HepG2 (cell line): Measurements from ENCODE around the gene ATP13A2. TPM values are rescaled to one million over a fixed set of nuclear protein-coding genes. Genes with fewer than 3 reads are reported as not detected.

Experiments used
- ATAC-seq: fragments of 200-7000 bp; cut with Tn5 transposase; 3 replicates; pipeline ENCODE4 v1.9.1; 2020; ENCODE audit warnings: mild to moderate bottlenecking, moderate library complexity
- BruUV-seq: library from RNA; stranded (reverse); fragments of 400-500 nt; replicated peaks from 2 replicates; lab custom pipeline; 2021; lab: Mats Ljungman, UMichigan
- CTCF ChIA-PET: fragments of 300-600 bp; formaldehyde crosslinking; extraction: SDS; loops from one replicate; lab custom pipeline; 2021; ENCODE audit warnings: low total read pairs, inconsistent platforms, low intra/inter-chr PET ratio; lab: Yijun Ruan, JAX
- POLR2A ChIA-PET: fragments of 350-600 bp; sonication (Branson Sonifier 250); formaldehyde crosslinking; loops from one replicate; lab custom pipeline; 2020; ENCODE audit warnings: antibody characterized with exemption, inconsistent platforms; lab: Yijun Ruan, JAX
- DNase-seq: peaks from one replicate; pipeline ENCODE4 v3.0.0-alpha.2; 2015; ENCODE audit warnings: low spot score
- FAIRE-seq: peaks from 3 replicates; lab custom pipeline; 2011; peaks lifted over from hg19 to GRCh38; lab: Jason Lieb, UNC
- H2AFZ ChIP-seq: one replicate; pipeline ENCODE4 v1.6.1; 2011; ENCODE audit warnings: low read length, inconsistent platforms
- H3K27ac ChIP-seq: fragments of 300-600 bp; 3 replicates; pipeline ENCODE4 v1.8.0; 2011; ENCODE audit warnings: mixed run types, mild to moderate bottlenecking, mixed read lengths, low read length, inconsistent platforms; ENCODE audit not compliant: insufficient read depth; ENCODE audit errors: extremely low read length
- H3K27me3 ChIP-seq, 2 experiments: fragments of 200-600 bp in 1 of 2; 2 replicates in 1 of 2; 3 replicates in 1 of 2; pipeline versions ENCODE4 v1.6.0 to v1.8.0; 2011; ENCODE audit warnings: low read length in 2 of 2, mild to moderate bottlenecking in 2 of 2, moderate library complexity in 2 of 2, inconsistent platforms in 1 of 2; ENCODE audit not compliant: insufficient read depth in 2 of 2, control insufficient read depth in 1 of 2
- H3K36me3 ChIP-seq, 2 experiments: fragments of 200-600 bp in 1 of 2; replicated peaks in 1 of 2; 2 replicates in 1 of 2; 3 replicates in 1 of 2; pipeline versions ENCODE4 v1.5.1 to v1.8.0; 2011; ENCODE audit warnings: low read length in 2 of 2, inconsistent platforms in 1 of 2; ENCODE audit not compliant: insufficient read depth in 2 of 2, control insufficient read depth in 1 of 2
- H3K4me1 ChIP-seq: 2 replicates; pipeline ENCODE4 v1.5.1; 2012; ENCODE audit warnings: low read length, inconsistent platforms; ENCODE audit not compliant: insufficient read depth
- H3K4me2 ChIP-seq: 2 replicates; pipeline ENCODE4 v1.6.0; 2011; ENCODE audit warnings: low read depth, low read length, inconsistent platforms
- H3K4me3 ChIP-seq, 3 experiments: fragments of 200-600 bp in 1 of 3; sonication (generic), shearing (Covaris generic) in 1 of 3; replicated peaks in 1 of 3; 2 replicates each; pipeline ENCODE4 v1.5.1; 2011 to 2016; ENCODE audit warnings: low read length in 3 of 3, inconsistent platforms in 2 of 3, low read depth in 2 of 3, mild to moderate bottlenecking in 2 of 3, control low read depth in 1 of 3, mixed read lengths in 1 of 3; ENCODE audit not compliant: insufficient read depth in 1 of 3
- H3K79me2 ChIP-seq: one replicate; pipeline ENCODE4 v1.6.1; 2011; ENCODE audit warnings: low read length, inconsistent platforms; ENCODE audit not compliant: insufficient read depth
- H3K9ac ChIP-seq: 2 replicates; pipeline ENCODE4 v1.6.0; 2011; ENCODE audit warnings: mild to moderate bottlenecking, low read depth, low read length, inconsistent platforms; ENCODE audit not compliant: insufficient read depth
- H3K9me3 ChIP-seq: 2 replicates; pipeline ENCODE4 v1.5.1; 2012; ENCODE audit warnings: mild to moderate bottlenecking, low read length
- H4K20me1 ChIP-seq: 2 replicates; pipeline ENCODE4 v1.6.0; 2011; ENCODE audit warnings: inconsistent platforms, mild to moderate bottlenecking, low read length, moderate library complexity; ENCODE audit not compliant: insufficient read depth
- ARID5B ChIP-seq: IDR thresholded peaks from 2 replicates; pipeline ENCODE4 v1.4.0; 2020; ENCODE audit warnings: mild to moderate bottlenecking, missing genetic modification reagents
- NFKB2 ChIP-seq: sonication (generic); formaldehyde crosslinking; IDR thresholded peaks from 2 replicates; pipeline ENCODE4 v1.4.0; 2020; ENCODE audit warnings: missing genetic modification reagents, borderline replicate concordance
- PREB ChIP-seq: sonication (generic); formaldehyde crosslinking; IDR thresholded peaks from 2 replicates; pipeline ENCODE4 v1.4.0; 2020; ENCODE audit warnings: missing genetic modification reagents
- RELA ChIP-seq: sonication (generic); formaldehyde crosslinking; IDR thresholded peaks from 2 replicates; pipeline ENCODE4 v1.4.0; 2020; ENCODE audit warnings: missing genetic modification reagents
- RFXAP ChIP-seq: sonication (generic); formaldehyde crosslinking; IDR thresholded peaks from 2 replicates; pipeline ENCODE4 v1.4.0; 2020; ENCODE audit warnings: missing genetic modification reagents, borderline replicate concordance
- SAFB2 ChIP-seq: sonication (generic); formaldehyde crosslinking; IDR thresholded peaks from 2 replicates; pipeline ENCODE4 v1.5.1; 2020; ENCODE audit warnings: missing genetic modification reagents, low read depth, mild to moderate bottlenecking, borderline replicate concordance
- TRIM22 ChIP-seq: fragments of 450-650 bp; IDR thresholded peaks from 2 replicates; pipeline ENCODE4 v1.6.1; 2017
- ZBTB46 ChIP-seq: sonication (generic); formaldehyde crosslinking; IDR thresholded peaks from 2 replicates; pipeline ENCODE4 v1.4.0; 2020; ENCODE audit warnings: mild to moderate bottlenecking, missing genetic modification reagents, borderline replicate concordance
- ZC3H4 ChIP-seq: sonication (generic); formaldehyde crosslinking; IDR thresholded peaks from 2 replicates; pipeline ENCODE4 v1.4.0; 2020; ENCODE audit warnings: missing genetic modification reagents, borderline replicate concordance
- ZFX ChIP-seq: sonication (generic); formaldehyde crosslinking; IDR thresholded peaks from 2 replicates; pipeline ENCODE4 v1.4.0; 2020; ENCODE audit warnings: mild to moderate bottlenecking, low read depth, missing genetic modification reagents, moderate library complexity
- ZNF335 ChIP-seq: sonication (generic); formaldehyde crosslinking; IDR thresholded peaks from 2 replicates; pipeline ENCODE4 v1.4.0; 2020; ENCODE audit warnings: missing genetic modification reagents
- ZNF432 ChIP-seq: sonication (generic); formaldehyde crosslinking; IDR thresholded peaks from 2 replicates; pipeline ENCODE4 v1.5.0; 2020; ENCODE audit warnings: missing genetic modification reagents, mild to moderate bottlenecking, borderline replicate concordance
- ZNF569 ChIP-seq: sonication (generic); formaldehyde crosslinking; IDR thresholded peaks from 2 replicates; pipeline ENCODE4 v1.5.0; 2020; ENCODE audit warnings: mild to moderate bottlenecking, missing genetic modification reagents, moderate library complexity, borderline replicate concordance
- ZNF598 ChIP-seq: sonication (generic); formaldehyde crosslinking; IDR thresholded peaks from 2 replicates; pipeline ENCODE4 v1.5.1; 2020; ENCODE audit warnings: mild to moderate bottlenecking, missing genetic modification reagents, borderline replicate concordance
- WGBS: methylation state at CpG from one replicate; pipeline ENCODE4 v1.1.6; 2017; ENCODE audit warnings: low lambda C conversion rate; 5-methylcytosine and 5-hydroxymethylcytosine counted together
- in situ Hi-C: cut with HindIII; loops from 2 replicates; pipeline ENCODE4 v1.10.0; 2017; ENCODE audit warnings: low pct_unique_long_range_greater_than_20kb; ENCODE audit not compliant: extremely low pct_ligation_motif_present
- intact Hi-C: fragments of 100-400 bp; cut with micrococcal nuclease; formaldehyde crosslinking; loops from one replicate; pipeline ENCODE4 v1.10.0; 2022; ENCODE audit not compliant: unreplicated experiment
- polyA plus RNA-seq, 8 experiments: library from polyadenylated mRNA; depleted of rRNA in 3 of 8; stranded (reverse) in 7 of 8; unstranded in 1 of 8; fragments of >200 nt; fragmentation: Illumina TruSeq in 4 of 8; extraction: Trizol in 4 of 8; gene quantifications; 2 replicates each; pipeline versions ENCODE4 v1.2.1 to v1.2.3, GENCODE V29; 2011 to 2016; ENCODE audit warnings: low read depth in 4 of 8, missing spikeins in 1 of 8, mixed read lengths in 1 of 8; ENCODE audit not compliant: insufficient read depth in 1 of 8
- total RNA-seq, 5 experiments: library from RNA; depleted of rRNA; stranded (reverse); fragments of >200 nt; fragmentation: Illumina TruSeq; extraction: Trizol; gene quantifications; 2 replicates each; pipeline ENCODE4 v1.2.3, GENCODE V29; 2016; ENCODE audit warnings: low read depth in 1 of 5

Gene ATP13A2
- total and polyA plus RNA-seq, 2 of the 13 experiments (the other 11 are each of a cell fraction or from before 2014, with no cell fraction given): 13.2 to 16.2 TPM

- TF ChIP-seq ARID5B (CRISPR knock-in tag) (no peak), PREB (CRISPR knock-in tag) (no peak), ZNF598 (CRISPR knock-in tag) (no peak)
- TF ChIP-seq, all 625 proteins: peak for 0
These were observed 11.8 kb upstream of the ATP13A2 start (continued) for GRCh38 chr1:17023573-17023972.

GRCh38 chr1:17023102-17023501 lies 11.4 kb upstream of the ATP13A2 start:
- DNase-seq (no peak), FAIRE-seq (no peak), ATAC-seq (no peak)
- Histone ChIP-seq H3K27ac (no peak overlapping the region), H3K36me3 (peaks cover 43 to 69% of the 10 kb centered on the region in 2 experiments; a peak in 4 of 5 replicates), H3K79me2 (no peaks in the 10 kb centered on the region), H2AFZ (no peak overlapping the region), H3K4me1 (no peaks in the 10 kb centered on the region), H3K9me3 (no peaks in the 10 kb centered on the region), H4K20me1 (no peaks in the 10 kb centered on the region), H3K9ac (no peak overlapping the region), H3K4me2 (no peak overlapping the region), H3K4me3 (no peak overlapping the region), H3K27me3 (no peaks in the 10 kb centered on the region)
- no peak for TF ChIP-seq RELA
- TF ChIP-seq ZFX (CRISPR knock-in tag): no peak
- TF ChIP-seq TRIM22: no peak
- no peak for TF ChIP-seq ZNF569
- no peak for TF ChIP-seq NFKB2
- TF ChIP-seq ZC3H4 (CRISPR knock-in tag): no peak
- TF ChIP-seq ZBTB46 (CRISPR knock-in tag): no peak
- no peak for TF ChIP-seq ZNF335
- no peak for TF ChIP-seq ZNF432 (CRISPR knock-in tag)
- no peak for TF ChIP-seq SAFB2
- no peak for TF ChIP-seq RFXAP (CRISPR knock-in tag)
- 94% methylated on average over 4 of the region's 4 CpGs for WGBS
- intact Hi-C loops: no loop called here
- in situ Hi-C loops: no loop called here
- CTCF ChIA-PET: no interaction called here
- POLR2A ChIA-PET: no interaction called here
- BruUV-seq: no TSS peak
